ENCODE data around the gene PANK2. TPM values are rescaled to one million over a fixed set of nuclear protein-coding genes. Genes with fewer than 3 reads are reported as not detected.

PANK2 gene
- total RNA-seq, 1 donor from 2014 or later: 41.9 TPM

- Mint-ChIP-seq H3K36me3 (ENCODE audit: unreplicated experiment) (peaks cover 6% of the 10 kb centered on the region), H3K4me1 (ENCODE audit: unreplicated experiment) (no peaks in the 10 kb centered on the region), H3K27me3 (ENCODE audit: unreplicated experiment) (no peaks in the 10 kb centered on the region), H3K4me3 (ENCODE audit: unreplicated experiment) (no peak overlapping the region), H3K9me3 (ENCODE audit: unreplicated experiment) (peaks cover 5% of the 10 kb centered on the region), H3K27ac (ENCODE audit: unreplicated experiment) (no peak overlapping the region)
- no peak for DNase-seq (ENCODE audit: extremely low spot score, unreplicated experiment)
- no peak for TF ChIP-seq CTCF (IDR thresholded peaks at IDR 0.05)
These were observed 84.5 kb downstream of the PANK2 start for GRCh38 chr20:3973705-3974104.

- Mint-ChIP-seq H3K9me3 (ENCODE audit: unreplicated experiment) (no peaks in the 10 kb centered on the region), H3K27ac (ENCODE audit: unreplicated experiment) (no peak overlapping the region), H3K36me3 (ENCODE audit: unreplicated experiment) (peaks cover 6% of the 10 kb centered on the region), H3K27me3 (ENCODE audit: unreplicated experiment) (no peaks in the 10 kb centered on the region), H3K4me3 (ENCODE audit: unreplicated experiment) (no peak overlapping the region), H3K4me1 (ENCODE audit: unreplicated experiment) (peaks cover 19% of the 10 kb centered on the region)
- TF ChIP-seq CTCF (IDR thresholded peaks at IDR 0.05): no peak
- DNase-seq (ENCODE audit: extremely low spot score, unreplicated experiment): no peak
These were observed 87.3 kb downstream of the PANK2 start for GRCh38 chr20:3976511-3976910.

Small RNA genes within 50 kb of the gene (microRNA-seq; reads per million reads assigned to microRNA genes)
- gene MIR103A2 (ENCODE audit: unreplicated experiment) (not detected), gene MIR103B2 (ENCODE audit: unreplicated experiment) (not detected)

Other genes starting within 250 kb of the PANK2 start
- gene GFRA4, start 226.0 kb upstream of the PANK2 start, total RNA-seq: not detected in 2 replicates
- 32.0 and 34.7 TPM in 2 replicates for gene ADAM33, start 207.4 kb upstream of the PANK2 start, total RNA-seq
- 0.21 TPM in 2 replicates for gene SIGLEC1, start 176.8 kb upstream of the PANK2 start, total RNA-seq
- gene HSPA12B, start 156.7 kb upstream of the PANK2 start, total RNA-seq: not detected in 2 replicates
- gene ADISSP, start 121.6 kb upstream of the PANK2 start, total RNA-seq: 24.3 and 25.2 TPM in 2 replicates
- gene SPEF1, start 107.9 kb upstream of the PANK2 start, total RNA-seq: 0.24 TPM in 1 of 2 replicates, not detected in the other
- gene CENPB, start 102.6 kb upstream of the PANK2 start, total RNA-seq: 87.7 and 92.2 TPM in 2 replicates
- gene CDC25B, start 93.1 kb upstream of the PANK2 start, total RNA-seq: 193 and 197 TPM in 2 replicates
- gene AP5S1, start 68.8 kb upstream of the PANK2 start, total RNA-seq: 22.8 and 24.3 TPM in 2 replicates
- gene MAVS, start 42.6 kb upstream of the PANK2 start, total RNA-seq: 47.0 and 49.7 TPM in 2 replicates
- 17.5 and 18.5 TPM in 2 replicates for gene RNF24, start 126.2 kb downstream of the PANK2 start, total RNA-seq